NCI-H2196 treated with DMSO at 0.1 percent for 48 hours (cell line): ENCODE results near the gene XYLT2.
A peak's percentile ranks its signal among the peaks of the same experiment; 100 is the strongest.

Experiments
- DNase-seq: peaks from one replicate; lab custom pipeline; 2025; ENCODE audit not compliant: unreplicated experiment; lab: John Stamatoyannopoulos, UW

Gene XYLT2

GRCh38 chr17:50363217-50364060 is 17.5 kb downstream of the XYLT2 start:
- peak; percentile 74 for DNase-seq

- DNase-seq, result no peak
Observed at GRCh38 chr17:50364061-50364458, 18.1 kb downstream of the XYLT2 start.

GRCh38 chr17:50364715-50365114 is 18.8 kb downstream of the XYLT2 start:
- DNase-seq, result no peak

GRCh38 chr17:50365165-50365564 is 19.2 kb downstream of the XYLT2 start:
- DNase-seq, result no peak

- no peak for DNase-seq
Observed at GRCh38 chr17:50365649-50366393, 19.9 kb downstream of the XYLT2 start.

GRCh38 chr17:50367401-50367800 is 21.5 kb downstream of the XYLT2 start:
- DNase-seq, result no peak

- no peak for DNase-seq
Observed at GRCh38 chr17:50370052-50370451, 24.1 kb downstream of the XYLT2 start.

- DNase-seq, result no peak
Observed at GRCh38 chr17:50371526-50371925, 25.6 kb downstream of the XYLT2 start.

GRCh38 chr17:50372222-50372757 is 26.4 kb downstream of the XYLT2 start:
- DNase-seq, result no peak

GRCh38 chr17:50372758-50373556 is 27.0 kb downstream of the XYLT2 start, which contains the start of the genes EME1 and MRPL27:
Gene EME1, plus strand, starts transcription at chr17:50373229. Its CDS starts 1,980 bp downstream, at chr17:50375209.
Gene MRPL27, minus strand, starts transcription at chr17:50373184. Its CDS starts 14 bp downstream, at chr17:50373170.
- peak; percentile 81 for DNase-seq

- DNase-seq, result no peak
Observed at GRCh38 chr17:50373705-50374104, 27.8 kb downstream of the XYLT2 start.

- no peak for DNase-seq
Observed at GRCh38 chr17:50375858-50376538, 30.1 kb downstream of the XYLT2 start.

- DNase-seq, result no peak
Observed at GRCh38 chr17:50379351-50380132, 33.6 kb downstream of the XYLT2 start.

- no peak for DNase-seq
Observed at GRCh38 chr17:50380369-50381259, 34.7 kb downstream of the XYLT2 start.

- no peak for DNase-seq
Observed at GRCh38 chr17:50381260-50381815, 35.4 kb downstream of the XYLT2 start.

GRCh38 chr17:50381920-50382319 is 36.0 kb downstream of the XYLT2 start:
- no peak for DNase-seq

- no peak for DNase-seq
Observed at GRCh38 chr17:50382931-50383330, 37.0 kb downstream of the XYLT2 start.

- DNase-seq, result no peak
Observed at GRCh38 chr17:50386510-50386909, 40.6 kb downstream of the XYLT2 start.
